ENCODE measurements around the gene MAP3K14.

Gene MAP3K14

GRCh38 chr17:45312477-45313420 is 4.1 kb downstream of the MAP3K14 start:
- Histone ChIP-seq H3K36me3 (ENCODE audit: control insufficient read depth, low read depth, low read length) (no peaks in the 10 kb centered on the region), H3K9me3 (ENCODE audit: control insufficient read depth, low read depth, low read length) (no peaks in the 10 kb centered on the region), H3K4me1 (ENCODE audit: control insufficient read depth, low read depth, low read length) (peaks cover 8% of the 10 kb centered on the region), H3K4me3 (ENCODE audit: low read length) (no peak overlapping the region), H3K27ac (ENCODE audit: low read length) (no peak overlapping the region), H3K27me3 (ENCODE audit: control insufficient read depth, insufficient read depth, low read length) (peaks cover 14% of the 10 kb centered on the region), H3K9ac (ENCODE audit: low read length) (no peak overlapping the region)

GRCh38 chr17:45311760-45312476 is 4.9 kb downstream of the MAP3K14 start:
- Histone ChIP-seq H3K27ac (ENCODE audit: low read length) (no peak overlapping the region), H3K36me3 (ENCODE audit: control insufficient read depth, low read depth, low read length) (no peaks in the 10 kb centered on the region), H3K9me3 (ENCODE audit: control insufficient read depth, low read depth, low read length) (no peaks in the 10 kb centered on the region), H3K4me1 (ENCODE audit: control insufficient read depth, low read depth, low read length) (peaks cover 8% of the 10 kb centered on the region), H3K4me3 (ENCODE audit: low read length) (no peak overlapping the region), H3K27me3 (ENCODE audit: control insufficient read depth, insufficient read depth, low read length) (peaks cover 14% of the 10 kb centered on the region), H3K9ac (ENCODE audit: low read length) (no peak overlapping the region)

GRCh38 chr17:45311401-45311759 is 5.4 kb downstream of the MAP3K14 start:
- no peak overlapping the region for H3K27ac ChIP-seq (ENCODE audit: low read length)
- peaks cover 8% of the 10 kb centered on the region for H3K4me1 ChIP-seq (ENCODE audit: control insufficient read depth, low read depth, low read length)
- no peak overlapping the region for H3K9ac ChIP-seq (ENCODE audit: low read length)
- no peaks in the 10 kb centered on the region for H3K9me3 ChIP-seq (ENCODE audit: control insufficient read depth, low read depth, low read length)
- H3K27me3 ChIP-seq (ENCODE audit: control insufficient read depth, insufficient read depth, low read length): peaks cover 14% of the 10 kb centered on the region
- no peak overlapping the region for H3K4me3 ChIP-seq (ENCODE audit: low read length)
- H3K36me3 ChIP-seq (ENCODE audit: control insufficient read depth, low read depth, low read length): no peaks in the 10 kb centered on the region

GRCh38 chr17:45310380-45311324 is 6.2 kb downstream of the MAP3K14 start:
- no peak overlapping the region for H3K27ac ChIP-seq (ENCODE audit: low read length)
- H3K9ac ChIP-seq (ENCODE audit: low read length): no peak overlapping the region
- H3K4me3 ChIP-seq (ENCODE audit: low read length): no peak overlapping the region
- no peaks in the 10 kb centered on the region for H3K9me3 ChIP-seq (ENCODE audit: control insufficient read depth, low read depth, low read length)
- peaks cover 9% of the 10 kb centered on the region for H3K27me3 ChIP-seq (ENCODE audit: control insufficient read depth, insufficient read depth, low read length)
- H3K4me1 ChIP-seq (ENCODE audit: control insufficient read depth, low read depth, low read length): peaks cover 4% of the 10 kb centered on the region
- H3K36me3 ChIP-seq (ENCODE audit: control insufficient read depth, low read depth, low read length): no peaks in the 10 kb centered on the region

GRCh38 chr17:45309400-45309799 is 7.4 kb downstream of the MAP3K14 start:
- Histone ChIP-seq H3K9ac (ENCODE audit: low read length) (no peak overlapping the region), H3K27ac (ENCODE audit: low read length) (no peak overlapping the region), H3K4me1 (ENCODE audit: control insufficient read depth, low read depth, low read length) (no peaks in the 10 kb centered on the region), H3K9me3 (ENCODE audit: control insufficient read depth, low read depth, low read length) (no peaks in the 10 kb centered on the region), H3K36me3 (ENCODE audit: control insufficient read depth, low read depth, low read length) (no peaks in the 10 kb centered on the region), H3K27me3 (ENCODE audit: control insufficient read depth, insufficient read depth, low read length) (no peaks in the 10 kb centered on the region), H3K4me3 (ENCODE audit: low read length) (no peak overlapping the region)

- Histone ChIP-seq H3K36me3 (ENCODE audit: control insufficient read depth, low read depth, low read length) (no peaks in the 10 kb centered on the region), H3K9ac (ENCODE audit: low read length) (no peak overlapping the region), H3K9me3 (ENCODE audit: control insufficient read depth, low read depth, low read length) (no peaks in the 10 kb centered on the region), H3K27me3 (ENCODE audit: control insufficient read depth, insufficient read depth, low read length) (no peaks in the 10 kb centered on the region), H3K27ac (ENCODE audit: low read length) (no peak overlapping the region), H3K4me3 (ENCODE audit: low read length) (no peak overlapping the region), H3K4me1 (ENCODE audit: control insufficient read depth, low read depth, low read length) (no peaks in the 10 kb centered on the region)
These were observed 8.0 kb downstream of the MAP3K14 start for GRCh38 chr17:45308840-45309239.

- H3K4me1 ChIP-seq (ENCODE audit: control insufficient read depth, low read depth, low read length): no peaks in the 10 kb centered on the region
- no peaks in the 10 kb centered on the region for H3K9me3 ChIP-seq (ENCODE audit: control insufficient read depth, low read depth, low read length)
- no peak overlapping the region for H3K27ac ChIP-seq (ENCODE audit: low read length)
- H3K27me3 ChIP-seq (ENCODE audit: control insufficient read depth, insufficient read depth, low read length): no peaks in the 10 kb centered on the region
- no peak overlapping the region for H3K9ac ChIP-seq (ENCODE audit: low read length)
- no peak overlapping the region for H3K4me3 ChIP-seq (ENCODE audit: low read length)
- H3K36me3 ChIP-seq (ENCODE audit: control insufficient read depth, low read depth, low read length): no peaks in the 10 kb centered on the region
These were observed 8.8 kb downstream of the MAP3K14 start for GRCh38 chr17:45308016-45308365.

GRCh38 chr17:45307290-45308015 is 9.4 kb downstream of the MAP3K14 start:
- Histone ChIP-seq H3K9me3 (ENCODE audit: control insufficient read depth, low read depth, low read length) (no peaks in the 10 kb centered on the region), H3K36me3 (ENCODE audit: control insufficient read depth, low read depth, low read length) (no peaks in the 10 kb centered on the region), H3K4me1 (ENCODE audit: control insufficient read depth, low read depth, low read length) (no peaks in the 10 kb centered on the region), H3K27me3 (ENCODE audit: control insufficient read depth, insufficient read depth, low read length) (no peaks in the 10 kb centered on the region), H3K4me3 (ENCODE audit: low read length) (no peak overlapping the region), H3K9ac (ENCODE audit: low read length) (no peak overlapping the region), H3K27ac (ENCODE audit: low read length) (no peak overlapping the region)

- Histone ChIP-seq H3K27ac (ENCODE audit: low read length) (no peak overlapping the region), H3K9ac (ENCODE audit: low read length) (no peak overlapping the region)
These were observed 10.2 kb downstream of the MAP3K14 start for GRCh38 chr17:45306623-45307022.

GRCh38 chr17:45306094-45306493 is 10.7 kb downstream of the MAP3K14 start:
- no peaks in the 10 kb centered on the region for H3K4me1 ChIP-seq (ENCODE audit: control insufficient read depth, low read depth, low read length)
- no peaks in the 10 kb centered on the region for H3K36me3 ChIP-seq (ENCODE audit: control insufficient read depth, low read depth, low read length)
- H3K27me3 ChIP-seq (ENCODE audit: control insufficient read depth, insufficient read depth, low read length): no peaks in the 10 kb centered on the region
- H3K9me3 ChIP-seq (ENCODE audit: control insufficient read depth, low read depth, low read length): no peaks in the 10 kb centered on the region
- H3K27ac ChIP-seq (ENCODE audit: low read length): no peak overlapping the region
- no peak overlapping the region for H3K4me3 ChIP-seq (ENCODE audit: low read length)
- no peak overlapping the region for H3K9ac ChIP-seq (ENCODE audit: low read length)

More at GRCh38 chr17:45306623-45307022, 10.2 kb downstream of the MAP3K14 start:
- Histone ChIP-seq H3K4me1 (ENCODE audit: control insufficient read depth, low read depth, low read length) (no peaks in the 10 kb centered on the region), H3K27me3 (ENCODE audit: control insufficient read depth, insufficient read depth, low read length) (no peaks in the 10 kb centered on the region), H3K9me3 (ENCODE audit: control insufficient read depth, low read depth, low read length) (no peaks in the 10 kb centered on the region), H3K36me3 (ENCODE audit: control insufficient read depth, low read depth, low read length) (no peaks in the 10 kb centered on the region), H3K4me3 (ENCODE audit: low read length) (no peak overlapping the region)

All from iPS-18a (cell line).